Measurements from ENCODE around the gene ABRAXAS1.

Gene ABRAXAS1

GRCh38 chr4:83454686-83455085, 30.2 kb downstream of the ABRAXAS1 start:
- in situ Hi-C loops (cut with MboI; ENCODE audit: low sequenced_read_pairs), result no loop called here

GRCh38 chr4:83449009-83449408, 35.9 kb downstream of the ABRAXAS1 start:
- in situ Hi-C loops (cut with MboI; ENCODE audit: low sequenced_read_pairs), result no loop called here

GRCh38 chr4:83440899-83441298, 44.0 kb downstream of the ABRAXAS1 start:
- in situ Hi-C loops (cut with MboI; ENCODE audit: low sequenced_read_pairs), result no loop called here

GRCh38 chr4:83440148-83440814, 44.6 kb downstream of the ABRAXAS1 start:
- in situ Hi-C loops (cut with MboI; ENCODE audit: low sequenced_read_pairs), result no loop called here

GRCh38 chr4:83438719-83439118, 46.2 kb downstream of the ABRAXAS1 start:
- in situ Hi-C loops (cut with MboI; ENCODE audit: low sequenced_read_pairs), result no loop called here

GRCh38 chr4:83436680-83437079, 48.2 kb downstream of the ABRAXAS1 start:
- in situ Hi-C loops (cut with MboI; ENCODE audit: low sequenced_read_pairs), result no loop called here

- in situ Hi-C loops (cut with MboI; ENCODE audit: low sequenced_read_pairs), result no loop called here
These were observed 53.7 kb downstream of the ABRAXAS1 start for GRCh38 chr4:83431200-83431599.

GRCh38 chr4:83418211-83418610, 66.7 kb downstream of the ABRAXAS1 start:
- in situ Hi-C loops (cut with MboI; ENCODE audit: low sequenced_read_pairs), result no loop called here

- in situ Hi-C loops (cut with MboI; ENCODE audit: low sequenced_read_pairs), result no loop called here
These were observed 67.3 kb downstream of the ABRAXAS1 start for GRCh38 chr4:83417566-83417965.

- in situ Hi-C loops (cut with MboI; ENCODE audit: low sequenced_read_pairs), result no loop called here
These were observed 71.2 kb downstream of the ABRAXAS1 start for GRCh38 chr4:83413676-83414075.

Data from hTERT RPE-1 (cell line).